ENCODE measurements around the gene ZSWIM3.
A peak's percentile ranks its signal among the peaks of the same experiment; 100 is the strongest.

Gene ZSWIM3

GRCh38 chr20:45833030-45833882 is 24.2 kb upstream of the ZSWIM3 start, which contains the start of gene SNX21:
TSS of gene SNX21 (plus strand) at chr20:45833799. CDS start at chr20:45833920, 121 bp downstream.
- Histone ChIP-seq H3K27me3 (replicated peaks; ENCODE audit: insufficient read depth, low read length) (no peaks in the 10 kb centered on the region), H3K4me3 (ENCODE audit: low read length) (peak within 1 kb of the TSS; percentile 69), H4K20me1 (ENCODE audit: insufficient read depth, low read length) (no peaks in the 10 kb centered on the region), H2AFZ (ENCODE audit: low read length) (peak within 1 kb of the TSS; percentile 88), H3F3A (ENCODE audit: insufficient read depth, low read length) (no peaks in the 10 kb centered on the region), H3K9me2 (replicated peaks; ENCODE audit: insufficient read depth, low read length) (no peaks in the 10 kb centered on the region), H3K4me2 (ENCODE audit: low read depth, low read length) (peak within 1 kb of the TSS; percentile 97), H3K4me1 (ENCODE audit: low read length) (no peaks in the 10 kb centered on the region), H3K27ac (ENCODE audit: low read length) (no peak within 1 kb of the TSS), H3K79me2 (ENCODE audit: low read length) (no peaks in the 10 kb centered on the region), H3K36me3 (replicated peaks; ENCODE audit: insufficient read depth, low read length) (no peaks in the 10 kb centered on the region), H3K9me3 (replicated peaks; ENCODE audit: insufficient read depth, low read length) (no peaks in the 10 kb centered on the region), H3K9ac (ENCODE audit: low read length) (peak within 1 kb of the TSS; percentile 44; the same call in 1 of the 2 replicates)
- TF ChIP-seq EZH2phosphoT487 (IDR thresholded peaks at IDR 0.05; ENCODE audit: low read length) (no peak), CTCF (IDR thresholded peaks at IDR 0.05; ENCODE audit: low read length) (no peak), EZH2 (optimal IDR thresholded peaks at IDR 0.05; ENCODE audit: low read depth, low read length) (no peak)
- DNase-seq, result peak; percentile 18

GRCh38 chr20:45833883-45834796 is 23.3 kb upstream of the ZSWIM3 start:
- peak overlapping the region; percentile 44; the same call in 1 of the 2 replicates for H3K9ac ChIP-seq (ENCODE audit: low read length)
- TF ChIP-seq EZH2phosphoT487 (IDR thresholded peaks at IDR 0.05; ENCODE audit: low read length) (no peak), CTCF (IDR thresholded peaks at IDR 0.05; ENCODE audit: low read length) (no peak), EZH2 (optimal IDR thresholded peaks at IDR 0.05; ENCODE audit: low read depth, low read length) (no peak)
- H3K4me2 ChIP-seq (ENCODE audit: low read depth, low read length), result peak overlapping the region; percentile 97
- no peaks in the 10 kb centered on the region for H3K9me3 ChIP-seq (replicated peaks; ENCODE audit: insufficient read depth, low read length)
- peak overlapping the region; percentile 69 for H3K4me3 ChIP-seq (ENCODE audit: low read length)
- no peaks in the 10 kb centered on the region for H3K36me3 ChIP-seq (replicated peaks; ENCODE audit: insufficient read depth, low read length)
- peak overlapping the region; percentile 88 for H2AFZ ChIP-seq (ENCODE audit: low read length)
- H3K27me3 ChIP-seq (replicated peaks; ENCODE audit: insufficient read depth, low read length), result no peaks in the 10 kb centered on the region
- H3K4me1 ChIP-seq (ENCODE audit: low read length), result no peaks in the 10 kb centered on the region
- H3K27ac ChIP-seq (ENCODE audit: low read length), result no peak overlapping the region
- H3F3A ChIP-seq (ENCODE audit: insufficient read depth, low read length), result no peaks in the 10 kb centered on the region
- H3K9me2 ChIP-seq (replicated peaks; ENCODE audit: insufficient read depth, low read length), result no peaks in the 10 kb centered on the region
- no peak for DNase-seq
- no peaks in the 10 kb centered on the region for H3K79me2 ChIP-seq (ENCODE audit: low read length)
- H4K20me1 ChIP-seq (ENCODE audit: insufficient read depth, low read length), result no peaks in the 10 kb centered on the region

GRCh38 chr20:45834797-45835161 is 22.6 kb upstream of the ZSWIM3 start:
- no peaks in the 10 kb centered on the region for H3K79me2 ChIP-seq (ENCODE audit: low read length)
- H4K20me1 ChIP-seq (ENCODE audit: insufficient read depth, low read length), result no peaks in the 10 kb centered on the region
- no peak for DNase-seq
- H2AFZ ChIP-seq (ENCODE audit: low read length), result no peak overlapping the region
- no peak overlapping the region for H3K4me2 ChIP-seq (ENCODE audit: low read depth, low read length)
- no peaks in the 10 kb centered on the region for H3F3A ChIP-seq (ENCODE audit: insufficient read depth, low read length)
- no peaks in the 10 kb centered on the region for H3K9me3 ChIP-seq (replicated peaks; ENCODE audit: insufficient read depth, low read length)
- H3K4me3 ChIP-seq (ENCODE audit: low read length), result no peak overlapping the region
- no peaks in the 10 kb centered on the region for H3K27me3 ChIP-seq (replicated peaks; ENCODE audit: insufficient read depth, low read length)
- no peaks in the 10 kb centered on the region for H3K4me1 ChIP-seq (ENCODE audit: low read length)
- H3K9me2 ChIP-seq (replicated peaks; ENCODE audit: insufficient read depth, low read length), result no peaks in the 10 kb centered on the region
- no peak overlapping the region for H3K9ac ChIP-seq (ENCODE audit: low read length)
- TF ChIP-seq EZH2phosphoT487 (IDR thresholded peaks at IDR 0.05; ENCODE audit: low read length), result no peak
- no peak for TF ChIP-seq EZH2 (optimal IDR thresholded peaks at IDR 0.05; ENCODE audit: low read depth, low read length)
- TF ChIP-seq CTCF (IDR thresholded peaks at IDR 0.05; ENCODE audit: low read length), result no peak
- no peak overlapping the region for H3K27ac ChIP-seq (ENCODE audit: low read length)
- no peaks in the 10 kb centered on the region for H3K36me3 ChIP-seq (replicated peaks; ENCODE audit: insufficient read depth, low read length)
